Stomach (tissue), 9 donors: ENCODE measurements around the gene ATP5MC3. TPM values are rescaled to one million over a fixed set of nuclear protein-coding genes. Genes with fewer than 3 reads are reported as not detected.

Experiments used
- DNase-seq, 2 donors: peaks; one replicate each; pipeline versions ENCODE4 v3.0.0 to v3.0.0-alpha.2; 2013 to 2019
- H3K27ac ChIP-seq, 5 donors: fragments of 200-600 bp in 4 of 5; sonication (generic) in 4 of 5; one replicate each; pipeline ENCODE4 v1.5.1; 2013 to 2019; ENCODE audit warnings: mild to moderate bottlenecking in 1 of 5, moderate library complexity in 1 of 5
- H3K27me3 ChIP-seq, 3 donors: fragments of 200-600 bp; sonication (generic); one replicate each; pipeline ENCODE4 v1.5.1; 2017 to 2019; ENCODE audit warnings: mixed run types in 1 of 3
- H3K36me3 ChIP-seq, 4 donors: fragments of 200-600 bp; sonication (generic); 1 replicate in 3 of 4; 2 replicates in 1 of 4; pipeline ENCODE4 v1.5.1; 2016 to 2019
- H3K4me1 ChIP-seq, 4 donors: fragments of 200-600 bp; sonication (generic); one replicate each; pipeline ENCODE4 v1.5.1; 2016 to 2019
- H3K4me3 ChIP-seq, 4 donors: fragments of 200-600 bp; sonication (generic) in 3 of 4; one replicate each; pipeline ENCODE4 v1.5.1; 2016 to 2019; ENCODE audit warnings: mild to moderate bottlenecking in 1 of 4
- H3K9me3 ChIP-seq, 4 donors: fragments of 200-600 bp; sonication (generic); one replicate each; pipeline ENCODE4 v1.5.1; 2016 to 2019
- CTCF ChIP-seq, 7 experiments: fragments of 450-650 bp in 4 of 7; fragments of 200-600 bp in 3 of 7; sonication (generic) in 3 of 7; IDR thresholded peaks; one replicate each; pipeline ENCODE4 v1.5.1; 2016 to 2019; ENCODE audit warnings: antibody characterized with exemption in 7 of 7, control low read depth in 2 of 7, mild to moderate bottlenecking in 1 of 7
- EP300 ChIP-seq: sonication (generic); formaldehyde crosslinking; IDR thresholded peaks from one replicate; pipeline ENCODE4 v1.6.1; 2017; ENCODE audit warnings: antibody characterized with exemption
- POLR2A ChIP-seq, 4 donors: fragments of 450-650 bp; IDR thresholded peaks; one replicate each; pipeline ENCODE4 v1.6.1; 2016; ENCODE audit warnings: antibody characterized with exemption in 4 of 4, control low read depth in 2 of 4, mild to moderate bottlenecking in 1 of 4, moderate library complexity in 1 of 4
- POLR2AphosphoS5 ChIP-seq, 3 donors: sonication (generic); formaldehyde crosslinking; IDR thresholded peaks; one replicate each; pipeline ENCODE4 v1.6.1; 2016; ENCODE audit warnings: antibody characterized with exemption in 3 of 3
- WGBS, 5 donors: extraction: QIAGEN DNeasy Blood & Tissue Kit in 3 of 5; methylation state at CpG; one replicate each; pipeline versions ENCODE4 v1.1.5 to v1.1.7; 2013 to 2018; 5-methylcytosine and 5-hydroxymethylcytosine counted together
- intact Hi-C: fragments of 100-400 bp; cut with DNase I; formaldehyde crosslinking; loops from one replicate; pipeline ENCODE4 v1.15.1; 2023; ENCODE audit warnings: low total_unique reads
- polyA plus RNA-seq, 3 donors: library from polyadenylated mRNA; stranded (reverse); fragments of 200-250 nt; gene quantifications; one replicate each; pipeline ENCODE4 v1.2.3, GENCODE V29; 2013
- total RNA-seq, 5 donors: library from RNA; depleted of rRNA; stranded (reverse); fragments of >200 nt; gene quantifications; one replicate each; pipeline versions ENCODE4 v1.1.0 to v1.2.3, GENCODE V29; 2014 to 2016
- donor health status: healthy with polysubstance abuse.
- donor health status: Bipolar disorder and iron deficiency.
- donor health status: healthy.

Gene ATP5MC3
- total and polyA plus RNA-seq, 8 donors: 39.4 to 383 (median 141) TPM

- Histone ChIP-seq H3K36me3 (peaks cover 21 to 32% (median 31%) of the 10 kb centered on the region in 4 donors), H3K4me1 (peaks cover 0 to 38% (median 20%) of the 10 kb centered on the region in 4 donors), H3K27ac (peak overlapping the region; percentile 76 to 93 (median 92)), H3K27me3 (no peaks in the 10 kb centered on the region), H3K9me3 (no peaks in the 10 kb centered on the region), H3K4me3 (peak overlapping the region; percentile 88 to 93 (median 90))
- TF ChIP-seq POLR2A (IDR thresholded peaks at IDR 0.05) (no peak), EP300 (no peak), POLR2AphosphoS5 (IDR thresholded peaks at IDR 0.05) (no peak), CTCF (IDR thresholded peaks at IDR 0.05) (no peak)
- no peak for DNase-seq
- 47 to 66% (median 53%) methylated on average over 5 of the region's 5 CpGs for WGBS, 5 donors
- intact Hi-C loops: no loop called here
Measured at GRCh38 chr2:175181877-175182308, 383 bp upstream of the ATP5MC3 start.

- peak overlapping the region; percentile 76 to 93 (median 92) for H3K27ac ChIP-seq
- no peaks in the 10 kb centered on the region for H3K9me3 ChIP-seq
- peak; percentile 39 to 81 for DNase-seq
- H3K27me3 ChIP-seq: no peaks in the 10 kb centered on the region
- peaks cover 21 to 43% (median 41%) of the 10 kb centered on the region in 4 donors for H3K36me3 ChIP-seq
- WGBS, 5 donors: 3 to 5% (median 5%) methylated on average over 10 of the region's 10 CpGs
- H3K4me3 ChIP-seq: peak overlapping the region; percentile 88 to 93 (median 90)
- H3K4me1 ChIP-seq: peaks cover 0 to 38% (median 22%) of the 10 kb centered on the region in 4 donors
- TF ChIP-seq CTCF (IDR thresholded peaks at IDR 0.05) (no peak), POLR2AphosphoS5 (IDR thresholded peaks at IDR 0.05) (peak in 1 of 3 donors; percentile 5)
- intact Hi-C loops: no loop called here
Measured at GRCh38 chr2:175180701-175181103, 808 bp downstream of the ATP5MC3 start.

GRCh38 chr2:175176624-175177023 lies 4.9 kb downstream of the ATP5MC3 start:
- no peak overlapping the region for H3K27ac ChIP-seq
- H3K9me3 ChIP-seq: no peaks in the 10 kb centered on the region
- 68 to 77% (median 74%) methylated on average over 5 of the region's 5 CpGs for WGBS, 5 donors
- DNase-seq: no peak
- no peak for TF ChIP-seq POLR2A (IDR thresholded peaks at IDR 0.05)
- no peak for TF ChIP-seq CTCF (IDR thresholded peaks at IDR 0.05)
- TF ChIP-seq EP300: no peak
- no peak for TF ChIP-seq POLR2AphosphoS5 (IDR thresholded peaks at IDR 0.05)
- H3K4me3 ChIP-seq: no peak overlapping the region
- peaks cover 0 to 32% (median 20%) of the 10 kb centered on the region in 4 donors for H3K4me1 ChIP-seq
- intact Hi-C loops: no loop called here
- H3K27me3 ChIP-seq: no peaks in the 10 kb centered on the region
- peaks cover 21 to 59% (median 51%) of the 10 kb centered on the region in 4 donors for H3K36me3 ChIP-seq

- Histone ChIP-seq H3K27me3 (no peaks in the 10 kb centered on the region), H3K9me3 (no peaks in the 10 kb centered on the region), H3K36me3 (peaks cover 21 to 59% (median 51%) of the 10 kb centered on the region in 4 donors), H3K4me1 (peaks cover 0 to 31% (median 19%) of the 10 kb centered on the region in 4 donors), H3K27ac (no peak overlapping the region), H3K4me3 (no peak overlapping the region)
- 64 to 86% (median 82%) methylated on average over 1 of the region's 1 CpG for WGBS, 5 donors
- no peak for TF ChIP-seq EP300
- intact Hi-C loops: no loop called here
- DNase-seq: no peak
Measured at GRCh38 chr2:175175896-175176295, 5.6 kb downstream of the ATP5MC3 start.

GRCh38 chr2:175175320-175175719 lies 6.2 kb downstream of the ATP5MC3 start:
- WGBS, 5 donors: 59 to 82% (median 67%) methylated on average over 2 of the region's 2 CpGs
- Histone ChIP-seq H3K4me3 (no peak overlapping the region), H3K4me1 (peaks cover 0 to 26% (median 16%) of the 10 kb centered on the region in 4 donors), H3K36me3 (peaks cover 21 to 59% (median 51%) of the 10 kb centered on the region in 4 donors), H3K27me3 (no peaks in the 10 kb centered on the region), H3K9me3 (no peaks in the 10 kb centered on the region), H3K27ac (no peak overlapping the region)
- intact Hi-C loops: no loop called here
- no peak for DNase-seq
- TF ChIP-seq POLR2A (IDR thresholded peaks at IDR 0.05) (no peak), CTCF (IDR thresholded peaks at IDR 0.05) (no peak), EP300 (no peak)
